GM19452 (cell line): ENCODE measurements around the gene LRRC3C.

Experiments used
- ATAC-seq: cut with Tn5 transposase; IDR thresholded peaks from one replicate; pipeline ENCODE4 v1.9.1; 2021; ENCODE audit not compliant: unreplicated experiment

LRRC3C gene

GRCh38 chr17:39923836-39924690 lies 3.5 kb upstream of the LRRC3C start:
- ATAC-seq: no peak

- ATAC-seq: no peak
Observed at GRCh38 chr17:39924691-39925055, 2.9 kb upstream of the LRRC3C start.

GRCh38 chr17:39925282-39926134 lies 2.0 kb upstream of the LRRC3C start:
- no peak for ATAC-seq

GRCh38 chr17:39926135-39926587 lies 1.4 kb upstream of the LRRC3C start:
- ATAC-seq: no peak

GRCh38 chr17:39926588-39927100 lies 888 bp upstream of the LRRC3C start:
- peak; percentile 25 for ATAC-seq

- ATAC-seq: no peak
Observed at GRCh38 chr17:39927929-39928857, 661 bp downstream of the LRRC3C start.

GRCh38 chr17:39928858-39929645 lies 1.5 kb downstream of the LRRC3C start:
- ATAC-seq: no peak

- no peak for ATAC-seq
Observed at GRCh38 chr17:39929646-39930407, 2.3 kb downstream of the LRRC3C start.

- no peak for ATAC-seq
Observed at GRCh38 chr17:39933912-39934311, 6.4 kb downstream of the LRRC3C start.

GRCh38 chr17:39934324-39934723 lies 6.8 kb downstream of the LRRC3C start:
- no peak for ATAC-seq

- no peak for ATAC-seq
Observed at GRCh38 chr17:39935909-39936308, 8.4 kb downstream of the LRRC3C start.

GRCh38 chr17:39937447-39937846 lies 9.9 kb downstream of the LRRC3C start:
- no peak for ATAC-seq

GRCh38 chr17:39938140-39938869 lies 10.8 kb downstream of the LRRC3C start:
- ATAC-seq: no peak

GRCh38 chr17:39939106-39939505 lies 11.6 kb downstream of the LRRC3C start:
- ATAC-seq: no peak

GRCh38 chr17:39939588-39940419 lies 12.3 kb downstream of the LRRC3C start:
- ATAC-seq: no peak

- no peak for ATAC-seq
Observed at GRCh38 chr17:39943702-39944392, 16.3 kb downstream of the LRRC3C start.

GRCh38 chr17:39944393-39944711 lies 16.8 kb downstream of the LRRC3C start:
- ATAC-seq: no peak
